SK-N-SH treated with all-trans-retinoic acid at 6 μM for 48 hours (cell line): Measurements from ENCODE around the gene NUP98.

ENCODE experiments used
- ATAC-seq: fragments of 200-7000 bp; cut with Tn5 transposase; 3 replicates; pipeline ENCODE4 v1.9.1; 2020; ENCODE audit warnings: mild to moderate bottlenecking, moderate library complexity
- ARNTL ChIP-seq: fragments of 450-650 bp; formaldehyde crosslinking; IDR thresholded peaks from 2 replicates; pipeline ENCODE4 v1.5.0; 2020; ENCODE audit warnings: low read depth, mild to moderate bottlenecking, moderate library complexity, borderline replicate concordance
- BACH2 ChIP-seq: fragments of 250-450 bp; sonication (Bioruptor Pico); IDR thresholded peaks from 2 replicates; pipeline ENCODE4 v1.9.0; 2021; ENCODE audit warnings: mild to moderate bottlenecking, borderline replicate concordance
- CSDC2 ChIP-seq: fragments of 250-450 bp; sonication (Bioruptor Pico); IDR thresholded peaks from 2 replicates; pipeline ENCODE4 v1.5.0; 2020; ENCODE audit warnings: mild to moderate bottlenecking, moderate library complexity
- ESRRG ChIP-seq: fragments of 250-450 bp; sonication (Bioruptor Pico); IDR thresholded peaks from 2 replicates; pipeline ENCODE4 v1.6.1; 2021; ENCODE audit warnings: mild to moderate bottlenecking
- GLIS3 ChIP-seq: fragments of 250-450 bp; sonication (Bioruptor Pico); IDR thresholded peaks from 2 replicates; pipeline ENCODE4 v1.5.0; 2020; ENCODE audit warnings: mild to moderate bottlenecking, moderate library complexity
- ISL1 ChIP-seq: fragments of 250-450 bp; sonication (Bioruptor Pico); IDR thresholded peaks from 2 replicates; pipeline ENCODE4 v2.1.2; 2022; ENCODE audit warnings: mild to moderate bottlenecking, moderate library complexity
- PPARA ChIP-seq: fragments of 250-450 bp; sonication (Bioruptor Pico); IDR thresholded peaks from 2 replicates; pipeline ENCODE4 v1.5.0; 2020; ENCODE audit warnings: mild to moderate bottlenecking, borderline replicate concordance
- RARB ChIP-seq: fragments of 250-450 bp; sonication (Bioruptor Pico); IDR thresholded peaks from 2 replicates; pipeline ENCODE4 v1.8.0; 2021; ENCODE audit warnings: mild to moderate bottlenecking, moderate library complexity
- SNAI2 ChIP-seq: fragments of 250-450 bp; sonication (Bioruptor Pico); IDR thresholded peaks from 2 replicates; pipeline ENCODE4 v1.5.0; 2020; ENCODE audit warnings: mild to moderate bottlenecking, moderate library complexity
- TCF4 ChIP-seq: fragments of 250-450 bp; sonication (Bioruptor Pico); IDR thresholded peaks from 2 replicates; pipeline ENCODE4 v1.8.0; 2021; ENCODE audit warnings: mild to moderate bottlenecking, moderate library complexity, borderline replicate concordance
- TOX ChIP-seq: fragments of 250-450 bp; sonication (Bioruptor Pico); IDR thresholded peaks from 2 replicates; pipeline ENCODE4 v1.8.0; 2021; ENCODE audit warnings: mild to moderate bottlenecking, moderate library complexity, borderline replicate concordance
- ZC3H10 ChIP-seq: fragments of 250-450 bp; sonication (Bioruptor Pico); IDR thresholded peaks from 2 replicates; pipeline ENCODE4 v1.5.1; 2021; ENCODE audit warnings: mild to moderate bottlenecking, moderate library complexity
- ZFP3 ChIP-seq: fragments of 250-450 bp; sonication (Bioruptor Pico); IDR thresholded peaks from 2 replicates; pipeline ENCODE4 v1.5.0; 2020; ENCODE audit warnings: mild to moderate bottlenecking, moderate library complexity
- ZNF565 ChIP-seq: fragments of 450-650 bp; formaldehyde crosslinking; conservative IDR thresholded peaks from 2 replicates; pipeline ENCODE4 v1.5.0; 2020; ENCODE audit warnings: low read depth, mild to moderate bottlenecking, moderate library complexity
- ZNF70 ChIP-seq: fragments of 450-650 bp; formaldehyde crosslinking; IDR thresholded peaks from 2 replicates; pipeline ENCODE4 v1.5.0; 2020; ENCODE audit warnings: mild to moderate bottlenecking, moderate library complexity
- ZNF8 ChIP-seq: fragments of 450-650 bp; formaldehyde crosslinking; IDR thresholded peaks from 2 replicates; pipeline ENCODE4 v1.5.0; 2020; ENCODE audit warnings: mild to moderate bottlenecking, moderate library complexity
- TF ChIP-seq, protein P1 (sequence below): fragments of 250-450 bp; sonication (Bioruptor Pico); IDR thresholded peaks from 2 replicates; pipeline ENCODE4 v1.5.0; 2020; ENCODE audit warnings: mild to moderate bottlenecking, moderate library complexity
- TF ChIP-seq, protein P2 (sequence below): fragments of 250-450 bp; sonication (Bioruptor Pico); IDR thresholded peaks from 2 replicates; pipeline ENCODE4 v1.8.0; 2020; ENCODE audit warnings: mild to moderate bottlenecking, moderate library complexity, borderline replicate concordance
- TF ChIP-seq, protein P3 (sequence below): fragments of 250-450 bp; sonication (Bioruptor Pico); IDR thresholded peaks from 2 replicates; pipeline ENCODE4 v1.8.0; 2021; ENCODE audit warnings: low read depth, mild to moderate bottlenecking, moderate library complexity, borderline replicate concordance
- TF ChIP-seq, protein P4 (sequence below): fragments of 250-450 bp; sonication (Bioruptor Pico); IDR thresholded peaks from 2 replicates; pipeline ENCODE4 v1.5.1; 2021; ENCODE audit warnings: mild to moderate bottlenecking, moderate library complexity
- TF ChIP-seq, protein P5 (sequence below): fragments of 250-450 bp; sonication (Bioruptor Pico); IDR thresholded peaks from 2 replicates; pipeline ENCODE4 v1.5.1; 2020; ENCODE audit warnings: low read depth, mild to moderate bottlenecking, moderate library complexity

NUP98 gene

DNA sequence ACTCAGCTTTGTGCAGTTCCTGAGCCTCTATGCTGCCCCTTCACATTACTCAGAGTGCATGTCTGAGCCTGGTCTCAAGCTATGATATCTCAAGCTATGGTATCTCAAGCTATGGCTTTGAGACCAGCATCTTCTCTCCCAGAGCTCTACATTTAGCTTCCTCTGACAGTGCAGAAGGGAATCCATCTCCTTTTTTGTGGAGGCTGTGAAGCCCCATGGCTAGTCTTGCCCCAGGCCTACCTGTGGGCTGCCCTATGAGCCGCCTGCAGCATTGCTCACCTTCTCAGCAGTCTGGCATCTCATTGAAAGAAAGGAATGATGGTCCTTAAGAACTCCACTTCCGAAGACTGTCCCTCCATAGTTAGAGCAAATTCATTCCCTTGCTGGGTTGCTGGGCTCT, 23.6 kb upstream of the NUP98 start:
- TF ChIP-seq, protein P1, sequence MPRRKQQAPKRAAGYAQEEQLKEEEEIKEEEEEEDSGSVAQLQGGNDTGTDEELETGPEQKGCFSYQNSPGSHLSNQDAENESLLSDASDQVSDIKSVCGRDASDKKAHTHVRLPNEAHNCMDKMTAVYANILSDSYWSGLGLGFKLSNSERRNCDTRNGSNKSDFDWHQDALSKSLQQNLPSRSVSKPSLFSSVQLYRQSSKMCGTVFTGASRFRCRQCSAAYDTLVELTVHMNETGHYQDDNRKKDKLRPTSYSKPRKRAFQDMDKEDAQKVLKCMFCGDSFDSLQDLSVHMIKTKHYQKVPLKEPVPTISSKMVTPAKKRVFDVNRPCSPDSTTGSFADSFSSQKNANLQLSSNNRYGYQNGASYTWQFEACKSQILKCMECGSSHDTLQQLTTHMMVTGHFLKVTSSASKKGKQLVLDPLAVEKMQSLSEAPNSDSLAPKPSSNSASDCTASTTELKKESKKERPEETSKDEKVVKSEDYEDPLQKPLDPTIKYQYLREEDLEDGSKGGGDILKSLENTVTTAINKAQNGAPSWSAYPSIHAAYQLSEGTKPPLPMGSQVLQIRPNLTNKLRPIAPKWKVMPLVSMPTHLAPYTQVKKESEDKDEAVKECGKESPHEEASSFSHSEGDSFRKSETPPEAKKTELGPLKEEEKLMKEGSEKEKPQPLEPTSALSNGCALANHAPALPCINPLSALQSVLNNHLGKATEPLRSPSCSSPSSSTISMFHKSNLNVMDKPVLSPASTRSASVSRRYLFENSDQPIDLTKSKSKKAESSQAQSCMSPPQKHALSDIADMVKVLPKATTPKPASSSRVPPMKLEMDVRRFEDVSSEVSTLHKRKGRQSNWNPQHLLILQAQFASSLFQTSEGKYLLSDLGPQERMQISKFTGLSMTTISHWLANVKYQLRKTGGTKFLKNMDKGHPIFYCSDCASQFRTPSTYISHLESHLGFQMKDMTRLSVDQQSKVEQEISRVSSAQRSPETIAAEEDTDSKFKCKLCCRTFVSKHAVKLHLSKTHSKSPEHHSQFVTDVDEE (CRISPR knock-in tag) = no peak
- TF ChIP-seq ZFP3 (CRISPR knock-in tag) = no peak
- no peak for TF ChIP-seq ZC3H10 (CRISPR knock-in tag)
- TF ChIP-seq RARB (CRISPR knock-in tag) = no peak
- no peak for TF ChIP-seq ZNF565 (CRISPR knock-in tag)
- TF ChIP-seq ISL1 (CRISPR knock-in tag) = no peak
- TF ChIP-seq TOX = no peak
- TF ChIP-seq, protein P2, sequence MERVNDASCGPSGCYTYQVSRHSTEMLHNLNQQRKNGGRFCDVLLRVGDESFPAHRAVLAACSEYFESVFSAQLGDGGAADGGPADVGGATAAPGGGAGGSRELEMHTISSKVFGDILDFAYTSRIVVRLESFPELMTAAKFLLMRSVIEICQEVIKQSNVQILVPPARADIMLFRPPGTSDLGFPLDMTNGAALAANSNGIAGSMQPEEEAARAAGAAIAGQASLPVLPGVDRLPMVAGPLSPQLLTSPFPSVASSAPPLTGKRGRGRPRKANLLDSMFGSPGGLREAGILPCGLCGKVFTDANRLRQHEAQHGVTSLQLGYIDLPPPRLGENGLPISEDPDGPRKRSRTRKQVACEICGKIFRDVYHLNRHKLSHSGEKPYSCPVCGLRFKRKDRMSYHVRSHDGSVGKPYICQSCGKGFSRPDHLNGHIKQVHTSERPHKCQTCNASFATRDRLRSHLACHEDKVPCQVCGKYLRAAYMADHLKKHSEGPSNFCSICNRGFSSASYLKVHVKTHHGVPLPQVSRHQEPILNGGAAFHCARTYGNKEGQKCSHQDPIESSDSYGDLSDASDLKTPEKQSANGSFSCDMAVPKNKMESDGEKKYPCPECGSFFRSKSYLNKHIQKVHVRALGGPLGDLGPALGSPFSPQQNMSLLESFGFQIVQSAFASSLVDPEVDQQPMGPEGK (CRISPR knock-in tag) = no peak
- TF ChIP-seq ZNF70 (CRISPR knock-in tag) = no peak
- TF ChIP-seq, protein P3, sequence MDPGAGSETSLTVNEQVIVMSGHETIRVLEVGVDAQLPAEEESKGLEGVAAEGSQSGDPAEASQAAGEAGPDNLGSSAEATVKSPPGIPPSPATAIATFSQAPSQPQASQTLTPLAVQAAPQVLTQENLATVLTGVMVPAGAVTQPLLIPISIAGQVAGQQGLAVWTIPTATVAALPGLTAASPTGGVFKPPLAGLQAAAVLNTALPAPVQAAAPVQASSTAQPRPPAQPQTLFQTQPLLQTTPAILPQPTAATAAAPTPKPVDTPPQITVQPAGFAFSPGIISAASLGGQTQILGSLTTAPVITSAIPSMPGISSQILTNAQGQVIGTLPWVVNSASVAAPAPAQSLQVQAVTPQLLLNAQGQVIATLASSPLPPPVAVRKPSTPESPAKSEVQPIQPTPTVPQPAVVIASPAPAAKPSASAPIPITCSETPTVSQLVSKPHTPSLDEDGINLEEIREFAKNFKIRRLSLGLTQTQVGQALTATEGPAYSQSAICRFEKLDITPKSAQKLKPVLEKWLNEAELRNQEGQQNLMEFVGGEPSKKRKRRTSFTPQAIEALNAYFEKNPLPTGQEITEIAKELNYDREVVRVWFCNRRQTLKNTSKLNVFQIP (CRISPR knock-in tag) = no peak
- no peak for TF ChIP-seq TCF4 (CRISPR knock-in tag)
- TF ChIP-seq, protein P4, sequence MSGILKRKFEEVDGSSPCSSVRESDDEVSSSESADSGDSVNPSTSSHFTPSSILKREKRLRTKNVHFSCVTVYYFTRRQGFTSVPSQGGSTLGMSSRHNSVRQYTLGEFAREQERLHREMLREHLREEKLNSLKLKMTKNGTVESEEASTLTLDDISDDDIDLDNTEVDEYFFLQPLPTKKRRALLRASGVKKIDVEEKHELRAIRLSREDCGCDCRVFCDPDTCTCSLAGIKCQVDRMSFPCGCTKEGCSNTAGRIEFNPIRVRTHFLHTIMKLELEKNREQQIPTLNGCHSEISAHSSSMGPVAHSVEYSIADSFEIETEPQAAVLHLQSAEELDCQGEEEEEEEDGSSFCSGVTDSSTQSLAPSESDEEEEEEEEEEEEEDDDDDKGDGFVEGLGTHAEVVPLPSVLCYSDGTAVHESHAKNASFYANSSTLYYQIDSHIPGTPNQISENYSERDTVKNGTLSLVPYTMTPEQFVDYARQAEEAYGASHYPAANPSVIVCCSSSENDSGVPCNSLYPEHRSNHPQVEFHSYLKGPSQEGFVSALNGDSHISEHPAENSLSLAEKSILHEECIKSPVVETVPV (CRISPR knock-in tag) = no peak
- no peak for TF ChIP-seq BACH2 (CRISPR knock-in tag)
- no peak for ATAC-seq

DNA sequence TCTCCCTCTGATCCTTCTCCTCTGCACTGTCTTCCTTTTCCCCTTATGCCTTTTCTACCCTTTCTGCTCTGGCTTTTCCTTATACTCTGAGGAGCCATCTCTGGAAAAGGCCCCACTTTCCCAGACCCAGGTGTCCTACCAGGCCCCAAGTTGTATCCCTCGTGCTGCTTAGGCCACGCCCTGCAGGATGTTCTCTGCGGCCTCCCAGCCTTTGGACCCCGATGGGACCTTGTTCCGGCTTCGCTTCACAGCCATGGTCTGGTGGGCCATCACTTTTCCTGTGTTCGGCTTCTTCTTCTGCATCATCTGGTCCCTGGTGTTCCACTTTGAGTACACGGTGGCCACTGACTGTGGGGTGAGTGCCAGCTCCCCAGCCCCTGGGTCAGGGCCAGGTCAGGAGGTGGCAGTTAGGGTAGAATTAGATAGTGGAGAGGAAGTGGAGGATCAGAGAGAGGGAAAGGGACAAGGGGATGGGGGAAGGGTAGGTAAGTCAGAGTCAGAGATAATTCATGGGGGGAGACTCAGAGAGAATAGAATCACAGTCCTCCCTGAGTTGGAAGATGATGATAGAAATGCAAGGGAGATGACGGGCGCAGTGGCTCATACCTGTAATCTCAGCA, 19.9 kb upstream of the NUP98 start:
- no peak for ATAC-seq
- TF ChIP-seq GLIS3 (CRISPR knock-in tag) = no peak

DNA sequence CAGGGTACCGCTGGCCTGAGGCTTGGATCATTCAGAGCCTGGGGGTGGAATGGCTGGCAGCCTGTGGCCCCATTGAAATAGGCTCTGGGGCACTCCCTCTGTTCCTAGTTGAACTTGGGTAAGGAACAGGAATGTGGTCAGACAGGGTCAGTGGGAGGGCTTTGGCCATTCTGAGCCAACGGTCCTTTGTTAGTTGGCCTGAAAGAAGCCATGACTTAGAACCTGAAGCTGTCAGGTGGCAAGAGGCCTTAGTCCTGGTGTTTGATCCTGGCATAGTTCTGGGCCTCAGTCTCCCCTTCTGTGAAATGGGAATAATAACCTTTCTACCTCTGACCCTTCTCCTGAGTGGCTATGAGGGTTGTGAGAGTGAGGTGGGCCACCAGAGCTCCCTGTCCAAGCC, 19.3 kb upstream of the NUP98 start:
- ATAC-seq = no peak
- TF ChIP-seq GLIS3 (CRISPR knock-in tag) = no peak
- no peak for TF ChIP-seq TOX
- TF ChIP-seq ZNF8 (CRISPR knock-in tag) = no peak
- TF ChIP-seq ISL1 (CRISPR knock-in tag) = no peak
- TF ChIP-seq, protein P2 (CRISPR knock-in tag) = no peak
- TF ChIP-seq PPARA (CRISPR knock-in tag) = no peak
- TF ChIP-seq ZFP3 (CRISPR knock-in tag) = no peak
- TF ChIP-seq CSDC2 (CRISPR knock-in tag) = no peak
- no peak for TF ChIP-seq RARB (CRISPR knock-in tag)
- TF ChIP-seq, protein P5, sequence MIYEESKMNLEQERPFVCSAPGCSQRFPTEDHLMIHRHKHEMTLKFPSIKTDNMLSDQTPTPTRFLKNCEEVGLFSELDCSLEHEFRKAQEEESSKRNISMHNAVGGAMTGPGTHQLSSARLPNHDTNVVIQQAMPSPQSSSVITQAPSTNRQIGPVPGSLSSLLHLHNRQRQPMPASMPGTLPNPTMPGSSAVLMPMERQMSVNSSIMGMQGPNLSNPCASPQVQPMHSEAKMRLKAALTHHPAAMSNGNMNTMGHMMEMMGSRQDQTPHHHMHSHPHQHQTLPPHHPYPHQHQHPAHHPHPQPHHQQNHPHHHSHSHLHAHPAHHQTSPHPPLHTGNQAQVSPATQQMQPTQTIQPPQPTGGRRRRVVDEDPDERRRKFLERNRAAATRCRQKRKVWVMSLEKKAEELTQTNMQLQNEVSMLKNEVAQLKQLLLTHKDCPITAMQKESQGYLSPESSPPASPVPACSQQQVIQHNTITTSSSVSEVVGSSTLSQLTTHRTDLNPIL (CRISPR knock-in tag) = no peak
- TF ChIP-seq ZC3H10 (CRISPR knock-in tag) = no peak
- TF ChIP-seq, protein P3 (CRISPR knock-in tag) = no peak
- TF ChIP-seq SNAI2 (CRISPR knock-in tag) = no peak
- no peak for TF ChIP-seq ZNF565 (CRISPR knock-in tag)
- no peak for TF ChIP-seq TCF4 (CRISPR knock-in tag)
- TF ChIP-seq, protein P1 (CRISPR knock-in tag) = no peak
- TF ChIP-seq ARNTL (CRISPR knock-in tag) = no peak
- TF ChIP-seq ESRRG (CRISPR knock-in tag) = no peak
